Measurements from ENCODE around the gene TUBGCP4. TPM values are rescaled to one million over a fixed set of nuclear protein-coding genes. Genes with fewer than 3 reads are reported as not detected.

The TUBGCP4 gene
- total RNA-seq, 2 experiments from 2014 or later, result 36.0 to 43.9 TPM

- no peak overlapping the region for H3K4me3 ChIP-seq (ENCODE audit: low read depth, low read length, poor library complexity, severe bottlenecking)
- no peak for TF ChIP-seq EZH2phosphoT487 (IDR thresholded peaks at IDR 0.05; ENCODE audit: borderline replicate concordance, low read depth, low read length)
- TF ChIP-seq CTCF (conservative IDR thresholded peaks at IDR 0.05; ENCODE audit: low read length), result no peak
- H3K4me1 ChIP-seq (ENCODE audit: insufficient read depth, low read length, poor library complexity, severe bottlenecking), result no peaks in the 10 kb centered on the region
- intact Hi-C loops (cut with micrococcal nuclease; ENCODE audit: unreplicated experiment), result no loop called here
- POLR2A ChIA-PET, result interaction anchor here (1.5 kb wide), 1 partner anchor 9 kb away, joined by 4 read pairs; no protein-coding TSS in a partner anchor
- CTCF ChIA-PET (ENCODE audit: unreplicated experiment), result no interaction called here
- BruUV-seq (replicated peaks), result no TSS peak
- no peak overlapping the region for H3K4me2 ChIP-seq (ENCODE audit: low read length)
- DNase-seq (ENCODE audit: low spot score), result no peak
- H3K36me3 ChIP-seq (ENCODE audit: insufficient read depth, low read length), result peaks cover 96% of the 10 kb centered on the region
- no peaks in the 10 kb centered on the region for H3K79me2 ChIP-seq (ENCODE audit: insufficient read depth, low read depth, low read length)
- no peak overlapping the region for H3K27ac ChIP-seq (ENCODE audit: low read depth, low read length, poor library complexity, severe bottlenecking)
- H4K20me1 ChIP-seq (ENCODE audit: insufficient read depth, low read length), result no peaks in the 10 kb centered on the region
- no peaks in the 10 kb centered on the region for H3K9me3 ChIP-seq (ENCODE audit: low read length)
- H3K9me2 ChIP-seq (ENCODE audit: insufficient read depth, low read length), result no peaks in the 10 kb centered on the region
- no peak overlapping the region for H2AFZ ChIP-seq (ENCODE audit: low read length)
Observed at GRCh38 chr15:43423793-43424192, 52.9 kb downstream of the TUBGCP4 start.

GRCh38 chr15:43429687-43430086 lies 58.8 kb downstream of the TUBGCP4 start:
- H3K4me3 ChIP-seq (ENCODE audit: low read depth, low read length, poor library complexity, severe bottlenecking), result no peak overlapping the region
- intact Hi-C loops (cut with micrococcal nuclease; ENCODE audit: unreplicated experiment), result no loop called here
- no peaks in the 10 kb centered on the region for H3K79me2 ChIP-seq (ENCODE audit: insufficient read depth, low read depth, low read length)
- H3K27ac ChIP-seq (ENCODE audit: low read depth, low read length, poor library complexity, severe bottlenecking), result no peak overlapping the region
- H2AFZ ChIP-seq (ENCODE audit: low read length), result no peak overlapping the region
- peaks cover 4% of the 10 kb centered on the region for H3K4me1 ChIP-seq (ENCODE audit: insufficient read depth, low read length, poor library complexity, severe bottlenecking)
- no peak for TF ChIP-seq EZH2phosphoT487 (IDR thresholded peaks at IDR 0.05; ENCODE audit: borderline replicate concordance, low read depth, low read length)
- TF ChIP-seq CTCF (conservative IDR thresholded peaks at IDR 0.05; ENCODE audit: low read length), result no peak
- H4K20me1 ChIP-seq (ENCODE audit: insufficient read depth, low read length), result no peaks in the 10 kb centered on the region
- no TSS peak for BruUV-seq (replicated peaks)
- peaks cover 97% of the 10 kb centered on the region for H3K36me3 ChIP-seq (ENCODE audit: insufficient read depth, low read length)
- ChIA-PET CTCF (ENCODE audit: unreplicated experiment) (no interaction called here), POLR2A (interaction anchor here (0.9 kb wide), 1 partner anchor 16 kb away, joined by 4 read pairs; no protein-coding TSS in a partner anchor)
- no peak for DNase-seq (ENCODE audit: low spot score)
- H3K9me2 ChIP-seq (ENCODE audit: insufficient read depth, low read length), result no peaks in the 10 kb centered on the region
- H3K4me2 ChIP-seq (ENCODE audit: low read length), result no peak overlapping the region
- H3K9me3 ChIP-seq (ENCODE audit: low read length), result no peaks in the 10 kb centered on the region

GRCh38 chr15:43433165-43433564 lies 62.3 kb downstream of the TUBGCP4 start:
- peaks cover 91% of the 10 kb centered on the region for H3K36me3 ChIP-seq (ENCODE audit: insufficient read depth, low read length)
- CTCF ChIA-PET (ENCODE audit: unreplicated experiment), result no interaction called here
- intact Hi-C loops (cut with micrococcal nuclease; ENCODE audit: unreplicated experiment), result no loop called here

More at GRCh38 chr15:43433165-43433564, 62.3 kb downstream of the TUBGCP4 start:
- H3K9me2 ChIP-seq (ENCODE audit: insufficient read depth, low read length), result no peaks in the 10 kb centered on the region
- POLR2A ChIA-PET, result interaction anchor here (0.6 to 1.6 kb wide), 4 partner anchors 9 to 309 kb away, joined by 3 to 4 read pairs (median 3); no protein-coding TSS in a partner anchor
- H3K4me1 ChIP-seq (ENCODE audit: insufficient read depth, low read length, poor library complexity, severe bottlenecking), result peaks cover 4% of the 10 kb centered on the region
- no peak overlapping the region for H2AFZ ChIP-seq (ENCODE audit: low read length)
- no peaks in the 10 kb centered on the region for H4K20me1 ChIP-seq (ENCODE audit: insufficient read depth, low read length)
- TF ChIP-seq EZH2phosphoT487 (IDR thresholded peaks at IDR 0.05; ENCODE audit: borderline replicate concordance, low read depth, low read length) (no peak), CTCF (conservative IDR thresholded peaks at IDR 0.05; ENCODE audit: low read length) (no peak)
- H3K79me2 ChIP-seq (ENCODE audit: insufficient read depth, low read depth, low read length), result no peaks in the 10 kb centered on the region
- DNase-seq (ENCODE audit: low spot score), result no peak
- no peaks in the 10 kb centered on the region for H3K9me3 ChIP-seq (ENCODE audit: low read length)
- no TSS peak for BruUV-seq (replicated peaks)
- H3K27ac ChIP-seq (ENCODE audit: low read depth, low read length, poor library complexity, severe bottlenecking), result no peak overlapping the region
- H3K4me2 ChIP-seq (ENCODE audit: low read length), result no peak overlapping the region
- no peak overlapping the region for H3K4me3 ChIP-seq (ENCODE audit: low read depth, low read length, poor library complexity, severe bottlenecking)
